Stomach (tissue), 9 donors: Measurements from ENCODE around the gene CLTC. TPM values are rescaled to one million over a fixed set of nuclear protein-coding genes. Genes with fewer than 3 reads are reported as not detected.

Experiments
- DNase-seq, 2 donors: peaks; one replicate each; pipeline versions ENCODE4 v3.0.0 to v3.0.0-alpha.2; 2013 to 2019
- H3K27ac ChIP-seq, 5 donors: fragments of 200-600 bp in 4 of 5; sonication (generic) in 4 of 5; one replicate each; pipeline ENCODE4 v1.5.1; 2013 to 2019; ENCODE audit warnings: mild to moderate bottlenecking in 1 of 5, moderate library complexity in 1 of 5
- H3K27me3 ChIP-seq, 3 donors: fragments of 200-600 bp; sonication (generic); one replicate each; pipeline ENCODE4 v1.5.1; 2017 to 2019; ENCODE audit warnings: mixed run types in 1 of 3
- H3K36me3 ChIP-seq, 4 donors: fragments of 200-600 bp; sonication (generic); 1 replicate in 3 of 4; 2 replicates in 1 of 4; pipeline ENCODE4 v1.5.1; 2016 to 2019
- H3K4me1 ChIP-seq, 4 donors: fragments of 200-600 bp; sonication (generic); one replicate each; pipeline ENCODE4 v1.5.1; 2016 to 2019
- H3K4me3 ChIP-seq, 4 donors: fragments of 200-600 bp; sonication (generic) in 3 of 4; one replicate each; pipeline ENCODE4 v1.5.1; 2016 to 2019; ENCODE audit warnings: mild to moderate bottlenecking in 1 of 4
- H3K9me3 ChIP-seq, 4 donors: fragments of 200-600 bp; sonication (generic); one replicate each; pipeline ENCODE4 v1.5.1; 2016 to 2019
- CTCF ChIP-seq, 7 experiments: fragments of 450-650 bp in 4 of 7; fragments of 200-600 bp in 3 of 7; sonication (generic) in 3 of 7; IDR thresholded peaks; one replicate each; pipeline ENCODE4 v1.5.1; 2016 to 2019; ENCODE audit warnings: antibody characterized with exemption in 7 of 7, control low read depth in 2 of 7, mild to moderate bottlenecking in 1 of 7
- EP300 ChIP-seq: sonication (generic); formaldehyde crosslinking; IDR thresholded peaks from one replicate; pipeline ENCODE4 v1.6.1; 2017; ENCODE audit warnings: antibody characterized with exemption
- POLR2A ChIP-seq, 4 donors: fragments of 450-650 bp; IDR thresholded peaks; one replicate each; pipeline ENCODE4 v1.6.1; 2016; ENCODE audit warnings: antibody characterized with exemption in 4 of 4, control low read depth in 2 of 4, mild to moderate bottlenecking in 1 of 4, moderate library complexity in 1 of 4
- POLR2AphosphoS5 ChIP-seq, 3 donors: sonication (generic); formaldehyde crosslinking; IDR thresholded peaks; one replicate each; pipeline ENCODE4 v1.6.1; 2016; ENCODE audit warnings: antibody characterized with exemption in 3 of 3
- WGBS, 5 donors: extraction: QIAGEN DNeasy Blood & Tissue Kit in 3 of 5; methylation state at CpG; one replicate each; pipeline versions ENCODE4 v1.1.5 to v1.1.7; 2013 to 2018; 5-methylcytosine and 5-hydroxymethylcytosine counted together
- intact Hi-C: fragments of 100-400 bp; cut with DNase I; formaldehyde crosslinking; loops from one replicate; pipeline ENCODE4 v1.15.1; 2023; ENCODE audit warnings: low total_unique reads
- polyA plus RNA-seq, 3 donors: library from polyadenylated mRNA; stranded (reverse); fragments of 200-250 nt; gene quantifications; one replicate each; pipeline ENCODE4 v1.2.3, GENCODE V29; 2013
- total RNA-seq, 5 donors: library from RNA; depleted of rRNA; stranded (reverse); fragments of >200 nt; gene quantifications; one replicate each; pipeline versions ENCODE4 v1.1.0 to v1.2.3, GENCODE V29; 2014 to 2016
- donor health status: healthy with polysubstance abuse.
- donor health status: Bipolar disorder and iron deficiency.
- donor health status: healthy.

Gene CLTC
- total and polyA plus RNA-seq, 8 donors, result 38.5 to 363 (median 135) TPM

- H3K9me3 ChIP-seq, result no peaks in the 10 kb centered on the region
- H3K4me1 ChIP-seq, result peaks cover 0 to 38% (median 19%) of the 10 kb centered on the region in 4 donors
- H3K4me3 ChIP-seq, result no peak overlapping the region
- peaks cover 56 to 100% (median 96%) of the 10 kb centered on the region in 4 donors for H3K36me3 ChIP-seq
- no peak for TF ChIP-seq POLR2AphosphoS5 (IDR thresholded peaks at IDR 0.05)
- TF ChIP-seq POLR2A (IDR thresholded peaks at IDR 0.05), result no peak
- no peak for TF ChIP-seq CTCF (IDR thresholded peaks at IDR 0.05)
- TF ChIP-seq EP300, result no peak
- intact Hi-C loops, result no loop called here
- DNase-seq, result no peak
- H3K27me3 ChIP-seq, result no peaks in the 10 kb centered on the region
- WGBS, 5 donors, result 80 to 87% (median 84%) methylated on average over 5 of the region's 5 CpGs
- no peak overlapping the region for H3K27ac ChIP-seq
These were observed 46.5 kb downstream of the CLTC start for GRCh38 chr17:59666235-59666634.

GRCh38 chr17:59668816-59669215, 49.1 kb downstream of the CLTC start:
- intact Hi-C loops, result no loop called here
- Histone ChIP-seq H3K9me3 (no peaks in the 10 kb centered on the region), H3K27ac (peak overlapping the region in 2 of 5 donors; percentile 41 to 45), H3K4me3 (no peak overlapping the region), H3K27me3 (no peaks in the 10 kb centered on the region), H3K4me1 (peaks cover 0 to 43% (median 22%) of the 10 kb centered on the region in 4 donors), H3K36me3 (peaks cover 40 to 94% (median 93%) of the 10 kb centered on the region in 4 donors)
- TF ChIP-seq CTCF (IDR thresholded peaks at IDR 0.05) (no peak), POLR2A (IDR thresholded peaks at IDR 0.05) (no peak), POLR2AphosphoS5 (IDR thresholded peaks at IDR 0.05) (no peak), EP300 (no peak)
- DNase-seq, result no peak
- whole genome bisulfite sequencing, 5 donors, result 54 to 64% (median 62%) methylated on average over 3 of the region's 3 CpGs

- Histone ChIP-seq H3K9me3 (no peaks in the 10 kb centered on the region), H3K27ac (peak overlapping the region in 3 of 5 donors; percentile 16 to 45 (median 41)), H3K36me3 (peaks cover 37 to 94% (median 93%) of the 10 kb centered on the region in 4 donors), H3K27me3 (no peaks in the 10 kb centered on the region), H3K4me3 (no peak overlapping the region), H3K4me1 (peaks cover 0 to 43% (median 22%) of the 10 kb centered on the region in 4 donors)
- 38 to 75% (median 57%) methylated on average over 1 of the region's 1 CpG for WGBS, 5 donors
- TF ChIP-seq POLR2AphosphoS5 (IDR thresholded peaks at IDR 0.05) (no peak), POLR2A (IDR thresholded peaks at IDR 0.05) (no peak), CTCF (IDR thresholded peaks at IDR 0.05) (no peak), EP300 (no peak)
- DNase-seq, result no peak
- intact Hi-C loops, result no loop called here
These were observed 49.7 kb downstream of the CLTC start for GRCh38 chr17:59669411-59669810.

GRCh38 chr17:59669944-59670343, 50.2 kb downstream of the CLTC start:
- H3K36me3 ChIP-seq, result peaks cover 37 to 94% (median 93%) of the 10 kb centered on the region in 4 donors
- TF ChIP-seq POLR2AphosphoS5 (IDR thresholded peaks at IDR 0.05) (no peak), POLR2A (IDR thresholded peaks at IDR 0.05) (no peak), EP300 (no peak), CTCF (IDR thresholded peaks at IDR 0.05) (no peak)
- peak overlapping the region in 3 of 5 donors; percentile 9 to 45 (median 16) for H3K27ac ChIP-seq
- H3K4me3 ChIP-seq, result no peak overlapping the region
- H3K27me3 ChIP-seq, result no peaks in the 10 kb centered on the region
- intact Hi-C loops, result no loop called here
- 95 to 100% (median 98%) methylated on average over 1 of the region's 1 CpG for WGBS, 5 donors
- no peaks in the 10 kb centered on the region for H3K9me3 ChIP-seq
- DNase-seq, result no peak
- peaks cover 0 to 43% (median 22%) of the 10 kb centered on the region in 4 donors for H3K4me1 ChIP-seq
